Measurements from ENCODE around the gene BCL2. TPM values are rescaled to one million over a fixed set of nuclear protein-coding genes. Genes with fewer than 3 reads are reported as not detected.

Gene BCL2
- total and polyA plus RNA-seq, 9 of the 15 experiments (the other 6 are each of a cell fraction or from before 2014, with no cell fraction given) = 0.10 to 1.1 (median 0.65) TPM

DNA sequence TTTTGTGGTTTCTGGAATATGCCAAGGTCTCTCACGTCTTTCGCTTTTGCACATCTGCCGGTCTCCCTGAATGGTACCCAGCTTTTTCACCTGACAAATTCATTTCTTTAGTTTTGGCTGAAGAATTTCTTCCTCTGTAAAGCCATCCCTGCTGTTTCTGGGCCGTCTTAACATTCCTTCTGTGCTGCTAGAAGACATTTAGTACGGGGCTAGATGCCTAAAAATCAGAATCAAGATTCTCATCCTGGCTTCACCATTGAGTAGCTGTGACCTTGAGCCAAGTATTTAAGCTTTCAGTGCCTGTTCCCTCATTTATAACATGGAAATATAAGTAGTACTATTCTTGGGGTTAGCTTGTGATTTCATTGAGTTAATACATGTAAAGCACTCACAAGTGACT is 6.4 kb upstream of the BCL2 start:
- Histone ChIP-seq H3K79me2 (ENCODE audit: control insufficient read depth, insufficient read depth, low read length) (no peaks in the 10 kb centered on the region), H3K4me1 (replicated peaks in 1 of 2; ENCODE audit: control insufficient read depth in 2 of 2, insufficient read depth in 2 of 2, low read length in 2 of 2) (peaks cover 0 to 1% of the 10 kb centered on the region in 2 experiments; a peak in 2 of 5 replicates), H3K9me3 (replicated peaks; ENCODE audit: control insufficient read depth, insufficient read depth, low read depth, low read length) (no peaks in the 10 kb centered on the region), H3K4me2 (ENCODE audit: insufficient read depth, low read length) (no peak overlapping the region), H4K20me1 (replicated peaks; ENCODE audit: control insufficient read depth, insufficient read depth, low read length) (no peaks in the 10 kb centered on the region), H2AFZ (ENCODE audit: low read depth, low read length) (no peak overlapping the region), H3K27me3 (ENCODE audit: control insufficient read depth in 2 of 2, insufficient read depth in 2 of 2, low read length in 2 of 2) (no peaks in the 10 kb centered on the region), H3K4me3 (no peak overlapping the region), H3K9me1 (ENCODE audit: control insufficient read depth, insufficient read depth, low read length) (no peaks in the 10 kb centered on the region), H3K27ac (ENCODE audit: extremely low read depth, low read depth, low read length) (no peak overlapping the region), H3K9ac (ENCODE audit: insufficient read depth in 1 of 2, low read depth in 2 of 2, low read length in 2 of 2) (no peak overlapping the region), H3K36me3 (ENCODE audit: control insufficient read depth, insufficient read depth, low read length) (0 out of 3 replicates have a peak, but pooled peaks cover 2% of the 10 kb centered on the region)
- CTCF ChIA-PET (ENCODE audit: low intra/inter-chr PET ratio) = no interaction called here
- POLR2A ChIA-PET = no interaction called here
- ATAC-seq (no peak), DNase-seq (ENCODE audit: extremely low read depth in 1 of 4, low spot score in 3 of 4) (no peak), FAIRE-seq (no peak)
- WGBS (ENCODE audit: insufficient coverage, low coverage, missing lambda C conversion rate) = 42% methylated on average over 4 of the region's 5 CpGs
- intact Hi-C loops (cut with micrococcal nuclease) (no loop called here), in situ Hi-C loops (cut with MboI) (no loop called here)
- no TSS peak for BruUV-seq (replicated peaks)
- TF ChIP-seq, protein P1, sequence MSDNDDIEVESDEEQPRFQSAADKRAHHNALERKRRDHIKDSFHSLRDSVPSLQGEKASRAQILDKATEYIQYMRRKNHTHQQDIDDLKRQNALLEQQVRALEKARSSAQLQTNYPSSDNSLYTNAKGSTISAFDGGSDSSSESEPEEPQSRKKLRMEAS (CRISPR knock-in tag; IDR thresholded peaks at IDR 0.05) = no peak
- TF ChIP-seq SRSF9 (IDR thresholded peaks at IDR 0.05; ENCODE audit: borderline replicate concordance, low read depth, low read length) (no peak), PRMT5 (CRISPR knock-in tag; IDR thresholded peaks at IDR 0.05) (no peak), BCL6 (CRISPR knock-in tag; IDR thresholded peaks at IDR 0.05) (no peak), ZBTB33 (CRISPR knock-in tag; IDR thresholded peaks at IDR 0.05) (no peak), HIVEP1 (CRISPR knock-in tag; IDR thresholded peaks at IDR 0.05) (no peak), ILK (tag; IDR thresholded peaks at IDR 0.05; ENCODE audit: borderline replicate concordance, low read depth) (no peak), COPS2 (conservative IDR thresholded peaks at IDR 0.05) (no peak), ETV5 (CRISPR knock-in tag; IDR thresholded peaks at IDR 0.05; ENCODE audit: low read depth) (no peak), CGGBP1 (CRISPR knock-in tag; IDR thresholded peaks at IDR 0.05) (no peak)
- TF ChIP-seq, protein P2, sequence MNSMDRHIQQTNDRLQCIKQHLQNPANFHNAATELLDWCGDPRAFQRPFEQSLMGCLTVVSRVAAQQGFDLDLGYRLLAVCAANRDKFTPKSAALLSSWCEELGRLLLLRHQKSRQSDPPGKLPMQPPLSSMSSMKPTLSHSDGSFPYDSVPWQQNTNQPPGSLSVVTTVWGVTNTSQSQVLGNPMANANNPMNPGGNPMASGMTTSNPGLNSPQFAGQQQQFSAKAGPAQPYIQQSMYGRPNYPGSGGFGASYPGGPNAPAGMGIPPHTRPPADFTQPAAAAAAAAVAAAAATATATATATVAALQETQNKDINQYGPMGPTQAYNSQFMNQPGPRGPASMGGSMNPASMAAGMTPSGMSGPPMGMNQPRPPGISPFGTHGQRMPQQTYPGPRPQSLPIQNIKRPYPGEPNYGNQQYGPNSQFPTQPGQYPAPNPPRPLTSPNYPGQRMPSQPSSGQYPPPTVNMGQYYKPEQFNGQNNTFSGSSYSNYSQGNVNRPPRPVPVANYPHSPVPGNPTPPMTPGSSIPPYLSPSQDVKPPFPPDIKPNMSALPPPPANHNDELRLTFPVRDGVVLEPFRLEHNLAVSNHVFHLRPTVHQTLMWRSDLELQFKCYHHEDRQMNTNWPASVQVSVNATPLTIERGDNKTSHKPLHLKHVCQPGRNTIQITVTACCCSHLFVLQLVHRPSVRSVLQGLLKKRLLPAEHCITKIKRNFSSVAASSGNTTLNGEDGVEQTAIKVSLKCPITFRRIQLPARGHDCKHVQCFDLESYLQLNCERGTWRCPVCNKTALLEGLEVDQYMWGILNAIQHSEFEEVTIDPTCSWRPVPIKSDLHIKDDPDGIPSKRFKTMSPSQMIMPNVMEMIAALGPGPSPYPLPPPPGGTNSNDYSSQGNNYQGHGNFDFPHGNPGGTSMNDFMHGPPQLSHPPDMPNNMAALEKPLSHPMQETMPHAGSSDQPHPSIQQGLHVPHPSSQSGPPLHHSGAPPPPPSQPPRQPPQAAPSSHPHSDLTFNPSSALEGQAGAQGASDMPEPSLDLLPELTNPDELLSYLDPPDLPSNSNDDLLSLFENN (IDR thresholded peaks at IDR 0.05; ENCODE audit: low read depth in 2 of 2, low read length in 2 of 2) = no peak
- TF ChIP-seq, protein P3, sequence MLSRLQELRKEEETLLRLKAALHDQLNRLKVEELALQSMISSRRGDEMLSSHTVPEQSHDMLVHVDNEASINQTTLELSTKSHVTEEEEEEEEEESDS (CRISPR knock-in tag; IDR thresholded peaks at IDR 0.05) = no peak

Measured in K562 (cell line).